B cell (primary cell): Measurements from ENCODE around the gene COA8. TPM values are rescaled to one million over a fixed set of nuclear protein-coding genes. Genes with fewer than 3 reads are reported as not detected.

Source experiments
- ATAC-seq: fragments of 200-7000 bp; cut with Tn5 transposase; one replicate; pipeline ENCODE4 v1.10.0; 2021; ENCODE audit warnings: low read depth, mild to moderate bottlenecking, moderate number of reproducible peaks, moderate library complexity
- CTCF ChIA-PET: fragments of 350-600 bp; sonication (Branson Sonifier 250); formaldehyde crosslinking; loops from one replicate; lab custom pipeline; 2021; ENCODE audit warnings: antibody characterized with exemption, inconsistent platforms; lab: Charles Lee
- POLR2A ChIA-PET: fragments of 350-600 bp; sonication (Branson Sonifier 250); formaldehyde crosslinking; loops from one replicate; lab custom pipeline; 2021; ENCODE audit warnings: antibody characterized with exemption; lab: Charles Lee
- DNase-seq: peaks from one replicate; pipeline ENCODE4 v3.0.0; 2013
- H2AFZ ChIP-seq: 2 replicates; pipeline ENCODE4 v1.6.1; 2012; ENCODE audit warnings: mild to moderate bottlenecking, low read depth, low read length; ENCODE audit not compliant: insufficient read depth, poor library complexity, severe bottlenecking
- H3K27ac ChIP-seq, 2 donors: 1 replicate in 1 of 2; 2 replicates in 1 of 2; pipeline ENCODE4 v1.5.1; 2012 to 2013; ENCODE audit warnings: low read length in 2 of 2, mild to moderate bottlenecking in 2 of 2, moderate library complexity in 1 of 2
- H3K27me3 ChIP-seq, 4 experiments: fragments of 200-600 bp in 1 of 4; sonication (generic) in 1 of 4; replicated peaks in 1 of 4; 1 replicate in 2 of 4; 2 replicates in 2 of 4; pipeline versions ENCODE4 v1.6.1 to v1.7.0; 2013 to 2016; ENCODE audit warnings: low read length in 3 of 4, mild to moderate bottlenecking in 2 of 4, mixed read lengths in 1 of 4, moderate library complexity in 1 of 4; ENCODE audit not compliant: insufficient read depth in 4 of 4, control insufficient read depth in 3 of 4; ENCODE audit errors: control extremely low read depth in 1 of 4
- H3K36me3 ChIP-seq, 2 experiments: replicated peaks in 1 of 2; 1 replicate in 1 of 2; 2 replicates in 1 of 2; pipeline versions ENCODE4 v1.6.1 to v1.7.1; 2013; ENCODE audit warnings: low read length in 1 of 2; ENCODE audit not compliant: insufficient read depth in 2 of 2, control insufficient read depth in 1 of 2; ENCODE audit errors: control extremely low read depth in 1 of 2, extremely low read depth in 1 of 2
- H3K4me1 ChIP-seq, 2 donors: fragments of 200-600 bp in 1 of 2; sonication (generic) in 1 of 2; 1 replicate in 1 of 2; 2 replicates in 1 of 2; pipeline versions ENCODE4 v1.5.1 to v1.6.1; 2013 to 2017; ENCODE audit warnings: low read length in 2 of 2; ENCODE audit not compliant: control insufficient read depth in 2 of 2, insufficient read depth in 2 of 2
- H3K4me2 ChIP-seq: replicated peaks from 2 replicates; pipeline ENCODE3; 2012; ENCODE audit warnings: mild to moderate bottlenecking, low read depth, low read length; ENCODE audit not compliant: poor library complexity, severe bottlenecking
- H3K4me3 ChIP-seq, 5 experiments: fragments of 200-600 bp in 1 of 5; sonication (generic) in 1 of 5; 1 replicate in 3 of 5; 2 replicates in 2 of 5; pipeline versions ENCODE4 v1.5.1 to v1.7.0; 2011 to 2016; ENCODE audit warnings: low read length in 4 of 5, mild to moderate bottlenecking in 4 of 5, low read depth in 2 of 5, control low read depth in 1 of 5, moderate library complexity in 1 of 5; ENCODE audit not compliant: insufficient read depth in 1 of 5; ENCODE audit errors: control extremely low read depth in 1 of 5, extremely low read depth in 1 of 5
- H3K79me2 ChIP-seq: fragments of 200-600 bp; sonication (generic); one replicate; pipeline ENCODE4 v1.6.0; 2016; ENCODE audit warnings: low read length; ENCODE audit not compliant: control insufficient read depth, insufficient read depth
- H3K9ac ChIP-seq: fragments of 200-600 bp; sonication (generic); 2 replicates; pipeline ENCODE4 v1.6.1; 2017; ENCODE audit warnings: mild to moderate bottlenecking, low read length, moderate library complexity
- H3K9me3 ChIP-seq, 3 donors: one replicate each; pipeline versions ENCODE4 v1.6.1 to v1.7.1; 2013; ENCODE audit warnings: low read length in 2 of 3; ENCODE audit not compliant: control insufficient read depth in 2 of 3, insufficient read depth in 1 of 3; ENCODE audit errors: control extremely low read depth in 1 of 3
- H4K20me1 ChIP-seq: 2 replicates; pipeline ENCODE4 v1.6.0; 2012; ENCODE audit warnings: mild to moderate bottlenecking, low read length; ENCODE audit not compliant: insufficient read depth, control insufficient read depth, poor library complexity, severe bottlenecking
- H3K27ac Mint-ChIP-seq: one replicate; pipeline ENCODE4 v1.8.0; 2021; ENCODE audit warnings: mixed read lengths
- H3K27me3 Mint-ChIP-seq: one replicate; pipeline ENCODE4 v1.8.0; 2021; ENCODE audit warnings: mixed read lengths
- H3K4me1 Mint-ChIP-seq: one replicate; pipeline ENCODE4 v1.8.0; 2021; ENCODE audit warnings: mixed read lengths
- H3K4me3 Mint-ChIP-seq: one replicate; pipeline ENCODE4 v1.8.0; 2021; ENCODE audit warnings: mixed read lengths
- H3K9me3 Mint-ChIP-seq: one replicate; pipeline ENCODE4 v1.8.0; 2022; ENCODE audit warnings: mixed read lengths; ENCODE audit not compliant: insufficient read depth
- CTCF ChIP-seq: fragments of 200-600 bp; IDR thresholded peaks from one replicate; pipeline ENCODE4 v1.8.0; 2022; ENCODE audit warnings: antibody characterized with exemption, mild to moderate bottlenecking
- EZH2 ChIP-seq: IDR thresholded peaks from 2 replicates; pipeline ENCODE4 v1.6.1; 2012; ENCODE audit warnings: borderline replicate concordance, low read depth, mild to moderate bottlenecking, moderate library complexity, low read length; ENCODE audit not compliant: insufficient read depth, poor library complexity, severe bottlenecking
- WGBS: methylation state at CpG from one replicate; pipeline ENCODE4 v1.1.5; 2013; ENCODE audit warnings: missing lambda C conversion rate; ENCODE audit not compliant: insufficient coverage; 5-methylcytosine and 5-hydroxymethylcytosine counted together
- intact Hi-C: fragments of 100-400 bp; cut with micrococcal nuclease; formaldehyde crosslinking; loops from one replicate; pipeline ENCODE4 v1.10.0; 2022
- polyA plus RNA-seq: library from polyadenylated mRNA; depleted of rRNA; stranded (reverse); fragments of >200 nt; gene quantifications from 2 replicates; pipeline ENCODE4 v1.2.3, GENCODE V29; 2012
- total RNA-seq, 2 donors: library from RNA; stranded (reverse); fragments of 120-200 nt in 1 of 2; gene quantifications; 1 replicate in 1 of 2; 2 replicates in 1 of 2; pipeline versions ENCODE4 v1.2.3 to v1.2.4, GENCODE V29; 2013 to 2022

Gene COA8
- total and polyA plus RNA-seq, 2 donors (not counting 1 experiment from before 2014, with no cell fraction given), result 7.5 to 24.9 TPM

- H3K9me3 Mint-ChIP-seq, result no peaks in the 10 kb centered on the region
- TF ChIP-seq CTCF (no peak), EZH2 (no peak)
- Histone ChIP-seq H3K4me2 (no peak overlapping the region), H3K36me3 (peaks cover 0 to 17% of the 10 kb centered on the region in 2 experiments), H3K4me1 (no peaks in the 10 kb centered on the region), H3K27me3 (no peaks in the 10 kb centered on the region), H3K4me3 (no peak overlapping the region), H3K27ac (no peak overlapping the region), H3K9ac (no peak overlapping the region), H3K9me3 (no peaks in the 10 kb centered on the region), H4K20me1 (peaks cover 7% of the 10 kb centered on the region), H3K79me2 (no peaks in the 10 kb centered on the region), H2AFZ (no peak overlapping the region)
- DNase-seq (no peak), ATAC-seq (no peak)
- no peak overlapping the region for H3K27ac Mint-ChIP-seq
- no peaks in the 10 kb centered on the region for H3K4me1 Mint-ChIP-seq
- intact Hi-C loops, result no loop called here
- no peak overlapping the region for H3K4me3 Mint-ChIP-seq
- ChIA-PET POLR2A (no interaction called here), CTCF (no interaction called here)
- no peaks in the 10 kb centered on the region for H3K27me3 Mint-ChIP-seq
- WGBS, result 93% methylated on average over 7 of the region's 11 CpGs
Observed at GRCh38 chr14:103581206-103581605, 18.4 kb downstream of the COA8 start.

DNA sequence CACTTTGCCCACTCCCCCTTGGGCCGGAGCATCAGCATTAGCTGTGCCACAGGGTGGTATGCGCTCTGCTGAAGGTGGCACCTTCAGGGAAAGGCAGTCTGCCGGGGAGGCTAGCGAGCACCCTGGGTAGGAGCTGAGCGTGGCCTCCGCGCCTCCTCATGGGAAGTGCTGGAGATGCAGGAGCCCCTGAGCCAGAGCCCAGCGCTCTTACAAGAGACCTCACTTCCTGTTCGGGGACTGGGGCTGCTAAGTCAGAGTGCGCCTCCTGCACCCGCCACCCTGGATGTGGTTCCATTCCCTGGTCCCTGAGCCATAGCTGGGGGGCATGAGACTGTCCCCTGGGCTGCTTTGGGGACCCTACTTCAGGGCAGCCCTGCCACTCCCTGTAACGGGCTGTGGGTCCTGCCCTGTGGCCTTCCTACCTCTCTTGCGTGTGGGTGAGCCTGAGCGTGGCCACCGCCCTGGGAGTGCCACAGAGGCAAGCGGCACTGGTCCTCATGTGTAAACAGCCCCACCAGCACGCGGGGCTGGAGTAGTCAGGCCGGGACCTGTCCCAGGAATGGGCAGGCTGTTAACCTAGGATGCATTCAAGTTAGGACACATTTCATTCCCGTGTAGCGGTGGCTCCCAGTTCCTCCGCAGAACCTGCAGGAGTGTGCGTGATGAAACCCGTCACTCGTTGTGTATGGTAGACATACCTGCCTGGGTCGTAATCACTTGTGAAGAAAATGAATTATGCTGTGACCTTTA is 19.4 kb downstream of the COA8 start:
- ChIA-PET POLR2A (no interaction called here), CTCF (no interaction called here)
- H3K4me1 ChIP-seq, result no peaks in the 10 kb centered on the region
- H3K36me3 ChIP-seq, result peaks cover 0 to 17% of the 10 kb centered on the region in 2 experiments
- H3K27me3 ChIP-seq, result no peaks in the 10 kb centered on the region
- intact Hi-C loops, result no loop called here
- Mint-ChIP-seq H3K9me3 (no peaks in the 10 kb centered on the region), H3K4me3 (no peak overlapping the region), H3K27me3 (no peaks in the 10 kb centered on the region), H3K27ac (no peak overlapping the region), H3K4me1 (no peaks in the 10 kb centered on the region)
- no peak for TF ChIP-seq CTCF
- TF ChIP-seq EZH2, result no peak
- no peak overlapping the region for H3K9ac ChIP-seq
- no peak overlapping the region for H3K4me3 ChIP-seq
- no peaks in the 10 kb centered on the region for H3K79me2 ChIP-seq
- no peak for ATAC-seq
- H3K9me3 ChIP-seq, result no peaks in the 10 kb centered on the region
- H3K27ac ChIP-seq, result no peak overlapping the region
- no peak overlapping the region for H2AFZ ChIP-seq
- DNase-seq, result no peak
- 96% methylated on average over 22 of the region's 26 CpGs for WGBS
- no peak overlapping the region for H3K4me2 ChIP-seq
- H4K20me1 ChIP-seq, result peaks cover 7% of the 10 kb centered on the region
